Keratinocyte (primary cell): ENCODE results near the gene ZNRF1.

Source experiments
- EZH2 ChIP-seq: IDR thresholded peaks from one replicate; pipeline ENCODE4 v1.6.1; 2012; ENCODE audit warnings: inconsistent platforms, mild to moderate bottlenecking, low read length, moderate library complexity
- TF ChIP-seq, protein P1 (sequence below), 3 experiments: IDR thresholded peaks in 1 of 3; conservative IDR thresholded peaks in 1 of 3; optimal IDR thresholded peaks in 1 of 3; 2 replicates in 2 of 3; 3 replicates in 1 of 3; pipeline versions ENCODE3 to v1.5.1; 2011; ENCODE audit warnings: low read length in 3 of 3, mild to moderate bottlenecking in 3 of 3, moderate library complexity in 2 of 3, control low read depth in 1 of 3, inconsistent platforms in 1 of 3; ENCODE audit not compliant: insufficient read depth in 2 of 3; ENCODE audit errors: extremely low read depth in 1 of 3

DNA sequence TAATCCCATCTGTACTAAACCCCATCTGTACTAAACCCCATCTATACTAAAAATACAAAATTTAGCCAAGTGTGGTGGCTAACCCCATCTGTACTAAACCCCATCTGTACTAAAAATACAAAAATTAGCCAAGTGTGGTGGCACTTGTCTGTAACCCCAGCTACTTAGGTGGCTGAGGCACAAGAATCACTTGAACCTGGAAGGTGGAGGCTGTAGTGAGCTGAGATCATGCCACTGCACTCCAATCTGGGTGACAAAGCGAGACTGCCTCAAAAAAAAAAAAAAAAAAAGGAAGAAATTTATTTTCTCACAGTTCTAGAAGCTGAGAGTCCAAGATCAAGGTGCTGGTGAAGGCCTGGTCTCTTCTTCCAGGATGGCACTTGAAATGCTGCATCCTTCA lies 161.6 kb downstream of the ZNRF1 start:
- TF ChIP-seq, protein P1, sequence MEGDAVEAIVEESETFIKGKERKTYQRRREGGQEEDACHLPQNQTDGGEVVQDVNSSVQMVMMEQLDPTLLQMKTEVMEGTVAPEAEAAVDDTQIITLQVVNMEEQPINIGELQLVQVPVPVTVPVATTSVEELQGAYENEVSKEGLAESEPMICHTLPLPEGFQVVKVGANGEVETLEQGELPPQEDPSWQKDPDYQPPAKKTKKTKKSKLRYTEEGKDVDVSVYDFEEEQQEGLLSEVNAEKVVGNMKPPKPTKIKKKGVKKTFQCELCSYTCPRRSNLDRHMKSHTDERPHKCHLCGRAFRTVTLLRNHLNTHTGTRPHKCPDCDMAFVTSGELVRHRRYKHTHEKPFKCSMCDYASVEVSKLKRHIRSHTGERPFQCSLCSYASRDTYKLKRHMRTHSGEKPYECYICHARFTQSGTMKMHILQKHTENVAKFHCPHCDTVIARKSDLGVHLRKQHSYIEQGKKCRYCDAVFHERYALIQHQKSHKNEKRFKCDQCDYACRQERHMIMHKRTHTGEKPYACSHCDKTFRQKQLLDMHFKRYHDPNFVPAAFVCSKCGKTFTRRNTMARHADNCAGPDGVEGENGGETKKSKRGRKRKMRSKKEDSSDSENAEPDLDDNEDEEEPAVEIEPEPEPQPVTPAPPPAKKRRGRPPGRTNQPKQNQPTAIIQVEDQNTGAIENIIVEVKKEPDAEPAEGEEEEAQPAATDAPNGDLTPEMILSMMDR (optimal IDR thresholded peaks at IDR 0.05 in 1 of 3, IDR thresholded peaks at IDR 0.05 in 1 of 3, conservative IDR thresholded peaks at IDR 0.05 in 1 of 3; ENCODE audit: extremely low read depth in 1 of 3, insufficient read depth in 2 of 3, low read length in 3 of 3) = no peak
- no peak for TF ChIP-seq EZH2
